Mucosa of gallbladder (tissue), 1 donor: ENCODE results near the gene MEG3. TPM values are rescaled to one million over a fixed set of nuclear protein-coding genes. Genes with fewer than 3 reads are reported as not detected.

Source experiments
- DNase-seq: peaks from one replicate; pipeline ENCODE4 v3.0.0-alpha.2; 2020; ENCODE audit warnings: low spot score
- total RNA-seq: library from RNA; stranded (reverse); gene quantifications from one replicate; pipeline ENCODE4 v1.2.1, GENCODE V29; 2021
- donor health status: DM: no; HTN: no; CAD: no.

MEG3 gene
- total RNA-seq, 1 donor from 2014 or later, result 132 TPM

DNA sequence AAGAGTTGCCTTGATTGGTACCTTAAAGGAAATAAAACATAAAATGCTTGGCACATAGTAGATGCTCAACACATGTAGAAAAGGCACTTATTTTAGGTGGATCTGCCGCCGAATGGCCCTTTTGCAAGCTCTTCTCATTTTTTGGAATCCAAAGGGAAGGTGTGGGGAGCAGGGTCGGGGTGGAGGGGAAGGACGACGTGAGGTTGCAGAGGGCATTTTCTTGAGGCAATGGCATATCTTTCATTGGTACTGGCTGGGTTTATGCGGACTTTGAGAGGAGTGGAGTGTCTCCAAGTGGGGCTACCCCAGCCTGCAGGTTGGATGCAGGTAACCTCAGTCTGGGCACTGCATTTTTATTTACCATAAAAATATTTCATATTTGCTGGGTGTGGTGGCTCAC, 69.5 kb downstream of the MEG3 start:
- DNase-seq, result no peak

DNA sequence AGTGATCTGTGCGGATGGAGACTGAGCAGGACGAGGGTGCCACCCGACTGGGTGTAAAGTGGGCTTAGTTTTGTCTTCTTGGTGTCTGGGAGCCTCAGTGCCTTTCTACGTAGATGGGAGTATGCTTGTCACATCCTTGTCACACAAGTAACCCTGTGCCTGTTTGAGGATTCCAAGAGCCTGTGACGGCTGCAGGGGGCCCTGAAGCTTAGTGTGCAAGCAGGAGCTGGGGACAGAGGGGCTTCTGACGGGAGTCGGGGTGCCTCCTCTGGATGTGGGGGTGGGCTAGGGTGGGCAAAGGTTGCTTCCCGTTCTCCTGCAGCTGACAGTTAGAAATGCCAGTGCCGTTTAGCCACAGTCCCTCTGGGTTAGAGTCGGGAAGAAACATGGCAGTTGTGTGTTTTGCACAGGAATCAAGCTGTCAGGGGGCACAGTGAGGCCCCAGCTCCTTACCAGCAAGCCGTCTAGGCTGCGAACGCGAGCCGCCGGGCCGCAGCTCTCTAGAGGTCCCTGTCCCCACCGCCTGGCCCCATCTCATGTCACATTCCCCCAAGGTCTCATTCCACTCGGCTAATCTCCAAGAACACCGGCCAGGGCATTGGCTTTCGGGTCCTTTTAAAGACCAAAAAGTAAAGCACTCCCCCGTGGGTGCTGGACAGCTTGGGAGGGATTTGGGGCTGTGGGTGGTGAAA, 70.6 kb downstream of the MEG3 start:
- DNase-seq, result no peak

DNA sequence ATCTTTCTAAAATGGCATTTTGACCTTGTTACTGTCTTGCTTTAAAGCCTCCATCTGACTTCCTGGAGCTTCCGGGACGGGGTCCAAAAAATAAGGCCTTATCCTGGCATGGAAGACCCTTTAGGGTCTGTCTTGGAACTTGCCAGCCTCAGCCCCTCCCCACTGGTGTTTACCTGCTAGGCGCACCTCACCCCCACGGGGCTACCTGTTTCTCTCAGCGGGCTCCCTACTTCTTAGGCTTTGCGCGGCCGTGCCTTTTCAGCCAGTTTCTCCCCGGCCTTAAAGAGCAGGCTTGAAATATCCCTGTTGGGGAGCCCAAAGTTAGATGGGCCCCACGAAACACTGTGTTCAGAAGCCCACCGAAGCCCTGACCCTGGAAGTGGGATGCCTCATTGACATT, 72.5 kb downstream of the MEG3 start:
- DNase-seq, result peak; percentile 8

DNA sequence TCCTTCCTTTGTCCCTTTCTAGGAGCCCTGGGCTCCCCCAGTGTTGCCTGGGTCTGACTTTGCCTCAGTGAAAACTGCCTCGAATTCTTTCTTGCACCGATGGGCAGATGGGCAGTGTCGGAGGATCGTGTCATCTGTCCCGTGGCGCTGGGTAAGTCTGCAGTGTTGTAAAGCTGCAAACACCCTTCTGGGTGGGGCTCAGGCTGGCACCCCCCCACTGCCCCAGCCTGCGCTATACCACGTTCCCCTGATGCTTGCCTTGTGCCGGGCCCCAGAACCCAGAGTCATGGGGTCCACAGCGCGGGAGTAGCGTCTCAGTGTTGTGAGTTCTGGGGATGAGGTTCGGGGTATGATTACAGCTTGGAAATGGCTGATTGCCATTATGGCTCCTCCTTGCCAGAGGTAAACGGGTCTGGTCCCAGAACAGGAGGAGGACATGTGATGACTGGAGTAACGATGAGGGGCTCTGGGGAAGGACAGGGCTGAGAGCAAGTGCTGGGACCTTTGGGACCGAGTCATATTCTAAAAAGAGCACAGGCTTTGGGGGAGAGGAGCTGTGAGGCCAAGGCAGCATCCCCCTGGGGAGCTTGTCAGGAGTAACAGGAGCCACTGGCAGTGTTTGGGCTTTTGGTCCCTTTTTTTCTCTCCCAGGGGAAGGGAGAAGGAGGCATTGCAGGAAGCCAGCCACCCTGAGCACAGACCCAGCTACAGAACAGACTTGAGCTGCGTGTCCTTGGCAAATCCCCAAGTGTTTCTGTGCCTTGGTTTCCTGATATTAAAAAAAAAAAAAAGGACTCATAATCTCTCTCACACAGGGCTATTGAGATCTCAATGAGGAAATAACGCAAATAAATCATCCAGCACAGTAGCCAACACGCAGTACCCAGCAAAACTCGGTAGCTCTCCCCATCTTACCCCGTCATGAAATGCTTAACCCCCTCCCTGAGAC, 73.3 kb downstream of the MEG3 start:
- peak; percentile 34 for DNase-seq

DNA sequence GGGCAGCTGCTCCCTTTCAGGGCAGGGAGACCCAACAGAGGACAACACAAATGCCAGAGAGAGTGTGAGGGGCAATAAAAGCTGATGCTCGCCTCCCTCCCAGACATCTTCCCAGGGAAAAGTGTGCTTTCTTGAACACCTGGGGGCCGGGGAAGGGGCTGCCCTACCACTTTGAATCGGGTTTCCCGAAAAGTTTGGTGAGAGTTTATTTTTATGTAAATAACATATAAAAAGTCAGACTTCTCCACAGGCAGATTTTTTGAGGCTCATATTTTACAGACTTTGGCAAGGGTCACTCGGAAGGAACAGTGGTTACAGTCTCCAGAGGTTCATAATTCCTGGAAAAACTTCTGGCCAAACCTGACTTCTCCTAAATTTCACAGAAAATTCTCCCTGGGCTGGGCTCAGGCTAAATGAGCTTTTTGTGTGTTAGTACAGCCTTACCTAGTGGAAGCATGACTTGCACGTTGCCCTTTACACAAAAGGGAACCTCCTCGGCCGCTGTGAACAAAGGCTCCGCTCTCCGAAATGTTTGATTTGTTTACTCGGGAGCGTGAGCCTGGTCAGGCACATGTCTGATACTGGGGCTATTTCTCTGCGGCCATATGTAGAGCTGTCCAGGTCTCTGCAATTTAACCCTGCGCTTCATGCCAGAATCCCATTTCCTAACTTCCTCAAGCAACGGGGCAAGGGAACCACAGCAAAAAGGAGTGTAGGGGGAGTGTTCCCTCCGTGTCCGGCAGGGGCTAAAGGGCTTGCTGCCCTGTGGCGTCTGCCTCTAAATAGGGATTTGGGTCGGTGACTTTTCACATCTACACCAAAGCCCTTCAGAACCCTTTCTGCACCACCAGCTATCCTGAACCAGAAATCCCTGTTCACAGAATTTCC, 74.2 kb downstream of the MEG3 start:
- DNase-seq, result peak; percentile 28

DNA sequence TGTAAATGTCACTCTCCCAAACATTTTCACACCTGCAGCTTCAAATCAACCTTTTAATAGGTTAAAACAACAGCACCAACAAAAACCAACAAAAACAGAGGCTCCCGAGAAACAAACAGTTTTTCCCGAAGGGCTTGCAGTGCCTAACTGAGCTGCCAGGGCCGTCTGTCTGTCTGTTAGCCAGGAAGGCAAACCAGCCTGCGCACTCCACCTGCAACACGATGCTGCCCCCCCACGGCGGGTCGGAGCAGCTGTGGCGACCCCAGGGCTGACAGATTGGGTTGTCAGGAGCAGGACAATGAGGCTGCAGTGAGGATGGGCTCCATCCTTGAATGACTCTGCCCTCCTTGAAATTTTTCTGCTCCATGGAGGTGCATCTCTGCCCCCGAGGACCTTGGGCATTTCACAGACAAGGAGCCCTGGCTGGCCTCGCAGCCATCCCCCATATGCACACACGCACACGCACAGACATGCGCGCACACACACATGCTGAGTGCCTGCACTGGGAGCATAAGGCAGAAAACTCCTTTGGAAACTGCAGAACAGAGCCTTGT, 75.0 kb downstream of the MEG3 start:
- DNase-seq, result peak; percentile 10

DNA sequence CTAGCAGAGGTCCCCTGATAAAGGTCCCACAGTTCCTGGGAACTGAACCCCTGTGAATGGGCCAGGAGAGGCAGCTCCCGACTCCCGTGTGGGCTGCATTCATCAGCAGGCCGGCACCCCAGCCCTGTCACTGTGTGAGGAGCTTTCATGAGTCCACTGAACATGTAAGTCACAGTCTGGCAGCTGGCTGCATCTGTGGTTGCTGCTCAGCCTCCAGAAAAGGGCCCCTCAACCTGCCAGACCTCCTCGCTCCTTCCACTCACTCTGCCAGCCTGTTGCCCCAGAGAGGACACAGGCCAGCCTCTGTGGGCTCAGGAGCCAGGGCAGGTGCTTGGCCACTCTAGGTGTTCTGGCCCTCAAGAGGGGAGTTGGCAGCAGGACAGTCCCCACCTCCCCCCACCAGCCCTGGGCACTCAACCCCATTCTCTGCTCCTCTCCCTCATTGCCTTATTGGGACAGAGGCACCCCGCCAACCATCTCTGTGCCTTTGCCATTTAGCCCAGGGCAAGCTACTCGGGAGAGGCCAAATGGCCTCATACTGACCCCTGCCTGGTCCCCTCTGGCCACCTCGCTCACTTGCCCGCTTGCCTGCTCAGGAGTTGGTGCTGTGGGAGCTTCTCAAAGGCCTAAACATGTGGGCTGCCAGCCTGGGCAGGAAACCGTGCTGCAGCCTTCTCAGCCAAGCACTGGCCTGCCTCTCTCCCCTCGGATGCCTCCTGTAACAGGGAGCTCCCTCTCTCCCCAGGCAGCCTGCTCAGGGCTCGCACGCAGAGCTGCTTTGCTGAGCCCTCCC, 75.7 kb downstream of the MEG3 start:
- no peak for DNase-seq

DNA sequence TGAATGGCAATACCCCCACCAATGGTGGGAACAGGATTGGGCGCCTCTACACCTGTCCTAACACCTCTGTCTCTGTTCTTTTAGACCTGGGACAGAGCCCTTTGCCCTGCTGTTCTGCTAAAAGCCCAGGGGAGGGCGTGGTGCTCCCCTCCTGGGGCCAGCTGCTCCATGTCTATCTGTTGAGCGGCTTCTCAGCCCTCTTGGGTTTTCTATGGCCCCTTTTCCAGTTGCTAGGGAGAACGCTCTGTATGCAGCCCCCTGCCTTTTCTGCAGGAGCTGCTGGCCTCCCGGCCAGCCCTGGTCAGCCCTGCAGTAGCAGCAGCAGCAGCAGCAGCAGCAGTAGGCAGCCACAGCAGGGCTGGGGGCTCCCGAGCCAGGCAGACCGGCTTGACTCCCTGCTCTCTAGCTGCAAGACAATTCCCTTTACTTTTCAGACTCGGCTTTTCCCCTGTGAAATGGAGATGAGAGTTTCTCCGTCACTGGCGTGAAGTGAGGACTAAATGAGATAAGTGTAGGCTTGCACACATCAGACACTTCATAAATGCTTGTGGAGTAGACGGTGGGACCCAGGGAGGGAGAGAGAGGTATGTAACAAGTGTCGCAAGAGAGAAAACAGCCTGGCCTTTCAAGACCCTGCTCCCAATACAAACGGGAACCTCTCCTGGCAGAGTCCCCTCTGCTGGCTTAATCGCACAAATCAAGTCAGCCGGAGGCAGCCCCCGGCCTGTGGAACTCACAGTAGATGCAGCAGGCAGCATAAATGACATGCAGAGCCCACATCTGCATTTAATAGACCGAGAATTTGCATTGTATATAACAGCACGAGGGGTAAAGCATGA, 76.6 kb downstream of the MEG3 start:
- no peak for DNase-seq

DNA sequence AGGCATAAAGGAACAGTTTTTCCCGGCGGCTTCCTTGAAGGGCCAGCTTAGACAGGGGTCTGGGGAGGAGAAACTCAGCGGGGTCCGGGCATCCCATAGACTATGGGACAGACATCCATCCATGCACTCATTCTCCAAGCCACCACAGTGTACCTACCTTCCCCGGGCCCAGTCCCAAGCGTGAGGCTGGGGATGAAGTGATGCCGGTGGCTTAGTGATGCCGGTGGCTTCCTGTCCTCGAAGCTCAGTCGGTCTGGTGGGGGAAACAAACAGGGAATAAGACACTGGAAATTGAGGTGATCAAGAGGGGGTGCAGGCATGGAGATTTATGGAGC, 77.2 kb downstream of the MEG3 start:
- DNase-seq, result no peak

DNA sequence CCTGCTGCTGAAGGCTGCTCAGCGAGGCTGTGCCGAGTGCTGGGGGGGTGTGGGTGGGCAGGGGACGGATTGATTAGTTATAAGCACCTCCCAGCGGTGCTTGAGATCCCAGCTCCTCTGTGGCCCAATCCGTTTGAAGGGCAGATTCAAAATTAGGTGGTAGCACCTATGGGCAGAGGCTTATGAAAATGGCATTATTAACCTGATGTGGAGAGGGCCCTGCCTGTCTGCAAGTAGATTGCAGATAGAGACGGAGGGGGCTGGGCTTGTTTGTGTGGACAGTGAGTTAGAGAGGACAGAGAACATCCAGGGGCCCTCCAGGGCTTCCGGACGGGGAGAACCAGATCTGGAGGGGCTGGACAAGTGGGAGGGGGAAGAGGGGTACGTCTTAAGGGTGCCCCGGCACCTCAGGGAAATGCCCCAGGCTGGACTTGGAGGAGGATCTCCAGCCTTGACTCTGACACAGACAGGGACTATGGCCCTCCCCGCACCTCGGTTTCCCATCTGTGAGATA, 77.8 kb downstream of the MEG3 start, which contains the start of gene RTL1:
TSS of gene RTL1 (minus strand) at position 51 of the 514 bp plus-strand sequence. CDS start 18,934 bp downstream, outside the sequence.
- no peak for DNase-seq

DNA sequence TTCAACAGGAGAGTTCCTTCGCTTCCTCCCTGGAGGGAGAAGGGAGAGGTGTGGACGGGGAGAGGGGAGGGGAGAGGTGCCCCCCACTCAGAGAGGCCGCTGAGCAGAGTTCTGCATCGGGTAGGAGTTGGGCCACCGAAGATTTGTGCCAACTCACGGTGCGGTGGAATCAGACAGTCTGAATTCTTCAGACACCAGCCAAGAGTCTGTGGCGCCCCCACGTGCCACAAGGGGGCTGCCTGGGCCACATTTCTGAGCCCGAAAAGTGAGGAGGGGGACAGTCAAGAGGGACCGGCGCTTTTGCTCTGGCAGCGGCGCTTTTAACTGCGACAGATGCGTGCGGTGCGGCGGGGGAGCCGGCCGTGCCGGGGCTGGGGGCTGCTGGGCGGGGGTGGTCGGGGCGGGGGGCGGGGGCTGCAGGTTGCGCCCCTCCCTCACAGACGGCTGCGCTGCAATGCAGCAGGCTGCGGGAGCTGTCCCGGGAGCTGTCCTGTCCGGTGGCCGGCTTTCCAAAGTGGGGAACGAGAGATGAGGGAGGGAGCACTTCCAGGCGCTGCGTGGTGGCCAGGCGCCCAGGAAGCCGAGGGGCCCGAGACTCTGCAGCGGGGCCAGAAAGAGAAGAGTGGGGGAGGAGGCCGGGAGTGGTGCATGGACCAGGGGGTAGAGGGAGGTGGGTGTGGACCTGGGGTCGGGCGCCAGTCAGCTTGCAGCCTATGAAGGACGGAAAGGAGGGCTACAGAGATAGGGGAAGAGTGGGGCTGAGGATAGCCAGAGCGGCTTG, 78.6 kb downstream of the MEG3 start:
- no peak for DNase-seq

DNA sequence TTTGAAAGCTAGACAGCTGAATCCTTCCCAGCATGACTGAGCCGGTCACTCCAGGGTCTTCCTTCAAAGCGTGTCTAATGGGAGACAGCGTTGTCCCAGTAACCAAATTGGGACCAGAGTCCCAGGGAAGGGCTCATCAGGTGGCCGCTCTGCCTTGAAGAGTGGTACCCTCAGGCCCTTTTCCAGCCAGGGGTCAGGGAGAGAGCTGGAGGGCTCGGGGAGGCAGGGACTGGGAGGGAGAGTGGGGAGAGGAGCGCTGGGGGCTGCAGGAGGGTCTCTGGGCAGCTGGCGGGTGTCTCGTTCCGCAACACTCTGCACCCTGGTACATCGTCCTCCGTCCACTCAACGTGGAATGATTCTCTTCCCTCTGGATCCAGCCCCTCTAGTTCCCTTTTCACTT, 79.2 kb downstream of the MEG3 start:
- no peak for DNase-seq

DNA sequence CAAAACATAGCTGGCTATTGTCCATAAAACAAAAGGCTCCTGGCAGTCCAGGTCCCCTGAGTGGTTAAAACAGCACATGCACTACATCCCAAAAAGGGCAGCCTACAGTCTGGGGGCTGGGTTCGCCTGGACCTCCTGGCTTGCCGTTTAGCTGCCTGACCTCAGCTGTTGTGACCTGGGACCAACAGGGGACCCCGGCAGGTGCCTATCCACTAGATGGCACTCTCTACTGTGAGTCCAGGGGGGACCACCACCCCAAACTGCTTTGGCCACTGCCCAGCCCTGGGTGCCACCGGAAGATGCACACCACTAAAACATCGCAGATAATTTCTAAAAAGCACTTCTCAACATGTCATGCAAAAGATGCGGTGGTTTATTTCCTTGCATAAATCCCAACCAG, 80.5 kb downstream of the MEG3 start:
- DNase-seq, result no peak

DNA sequence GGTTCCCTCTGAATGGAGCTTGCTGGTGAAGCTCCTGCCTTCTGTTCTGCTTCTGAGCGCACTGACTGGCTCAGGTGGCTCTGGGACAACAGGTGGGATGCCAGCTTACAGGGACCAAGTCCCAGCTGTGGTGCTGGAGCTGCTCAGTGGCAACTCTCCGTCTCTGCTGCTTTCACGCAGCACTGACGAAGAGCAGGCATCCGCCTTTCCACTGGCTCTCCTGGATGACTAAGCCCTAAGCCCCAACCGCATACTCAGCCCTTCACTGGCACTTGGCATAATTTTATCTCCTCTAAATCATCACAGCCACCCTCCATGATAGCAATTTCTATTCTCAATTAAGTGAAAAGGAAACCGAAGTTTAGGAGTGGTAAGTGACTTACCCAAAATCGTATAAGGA, 81.3 kb downstream of the MEG3 start:
- no peak for DNase-seq

DNA sequence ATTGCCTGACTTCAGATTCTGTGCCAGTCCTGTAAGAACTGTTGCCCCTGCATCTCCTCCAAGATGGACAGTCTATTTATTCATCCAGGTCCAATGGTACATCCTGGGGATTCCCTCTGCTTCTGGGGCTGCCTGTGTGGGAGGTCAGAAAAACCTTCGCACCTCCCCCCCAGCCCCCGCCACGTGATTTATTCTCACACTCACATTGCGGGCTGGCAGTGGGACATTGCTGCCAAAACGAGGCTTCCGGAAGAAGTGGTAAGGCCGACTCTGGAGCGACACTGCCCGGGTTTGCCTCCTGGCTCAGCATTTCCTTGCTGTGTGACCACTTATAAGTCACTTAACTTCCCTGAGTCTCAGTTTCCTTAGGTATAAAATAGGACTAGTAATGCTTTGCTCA, 83.5 kb downstream of the MEG3 start:
- no peak for DNase-seq
